ENCODE results near the gene TCEANC2.

Gene TCEANC2

GRCh38 chr1:54109129-54110090, 56.0 kb downstream of the TCEANC2 start:
- no peak for ATAC-seq
- TF ChIP-seq ESRRG (CRISPR knock-in tag; IDR thresholded peaks at IDR 0.05) (no peak), CSRNP3 (CRISPR knock-in tag; IDR thresholded peaks at IDR 0.05) (no peak), RARB (CRISPR knock-in tag; IDR thresholded peaks at IDR 0.05) (no peak), SNAI2 (CRISPR knock-in tag; IDR thresholded peaks at IDR 0.05) (no peak), ZNF8 (CRISPR knock-in tag; IDR thresholded peaks at IDR 0.05) (no peak), ZFP30 (CRISPR knock-in tag; IDR thresholded peaks at IDR 0.05) (no peak)

DNA sequence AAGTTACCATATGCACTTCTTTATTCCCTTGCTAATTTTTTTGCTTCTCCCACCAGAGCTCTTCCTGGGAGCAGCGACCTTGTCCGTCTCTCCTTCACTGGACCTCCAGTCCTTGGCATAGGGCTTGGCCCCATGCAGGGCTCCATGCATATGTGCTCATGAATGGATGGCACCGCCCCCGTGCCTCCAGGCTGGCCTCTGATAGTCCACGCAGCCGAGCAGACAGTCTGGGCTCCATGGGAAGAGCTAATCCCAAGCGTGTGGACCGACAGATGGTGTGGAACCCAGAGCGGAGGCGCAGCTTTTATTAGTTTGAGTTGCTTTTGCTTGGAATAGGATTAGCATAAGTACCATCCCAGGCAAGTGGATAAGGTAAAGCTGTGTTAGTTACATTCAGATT, 57.6 kb downstream of the TCEANC2 start:
- TF ChIP-seq ZNF8 (CRISPR knock-in tag; IDR thresholded peaks at IDR 0.05): no peak
- TF ChIP-seq GLIS3 (CRISPR knock-in tag; IDR thresholded peaks at IDR 0.05): no peak
- TF ChIP-seq CREB5 (CRISPR knock-in tag; IDR thresholded peaks at IDR 0.05; ENCODE audit: low read depth): no peak
- no peak for TF ChIP-seq TOX (CRISPR knock-in tag; IDR thresholded peaks at IDR 0.05; ENCODE audit: borderline replicate concordance)
- TF ChIP-seq ISL1 (CRISPR knock-in tag; IDR thresholded peaks at IDR 0.05): no peak
- TF ChIP-seq PPARA (CRISPR knock-in tag; IDR thresholded peaks at IDR 0.05; ENCODE audit: borderline replicate concordance): no peak
- TF ChIP-seq ZFP30 (CRISPR knock-in tag; IDR thresholded peaks at IDR 0.05): no peak
- no peak for TF ChIP-seq CSDC2 (CRISPR knock-in tag; IDR thresholded peaks at IDR 0.05)
- no peak for TF ChIP-seq RARB (CRISPR knock-in tag; IDR thresholded peaks at IDR 0.05)
- no peak for TF ChIP-seq ZNF70 (CRISPR knock-in tag; IDR thresholded peaks at IDR 0.05)
- no peak for TF ChIP-seq POU6F1 (CRISPR knock-in tag; IDR thresholded peaks at IDR 0.05; ENCODE audit: borderline replicate concordance, low read depth)
- TF ChIP-seq BACH2 (CRISPR knock-in tag; IDR thresholded peaks at IDR 0.05; ENCODE audit: borderline replicate concordance): no peak
- no peak for TF ChIP-seq ESRRG (CRISPR knock-in tag; IDR thresholded peaks at IDR 0.05)
- TF ChIP-seq ZFP3 (CRISPR knock-in tag; IDR thresholded peaks at IDR 0.05): no peak
- TF ChIP-seq, protein P1, sequence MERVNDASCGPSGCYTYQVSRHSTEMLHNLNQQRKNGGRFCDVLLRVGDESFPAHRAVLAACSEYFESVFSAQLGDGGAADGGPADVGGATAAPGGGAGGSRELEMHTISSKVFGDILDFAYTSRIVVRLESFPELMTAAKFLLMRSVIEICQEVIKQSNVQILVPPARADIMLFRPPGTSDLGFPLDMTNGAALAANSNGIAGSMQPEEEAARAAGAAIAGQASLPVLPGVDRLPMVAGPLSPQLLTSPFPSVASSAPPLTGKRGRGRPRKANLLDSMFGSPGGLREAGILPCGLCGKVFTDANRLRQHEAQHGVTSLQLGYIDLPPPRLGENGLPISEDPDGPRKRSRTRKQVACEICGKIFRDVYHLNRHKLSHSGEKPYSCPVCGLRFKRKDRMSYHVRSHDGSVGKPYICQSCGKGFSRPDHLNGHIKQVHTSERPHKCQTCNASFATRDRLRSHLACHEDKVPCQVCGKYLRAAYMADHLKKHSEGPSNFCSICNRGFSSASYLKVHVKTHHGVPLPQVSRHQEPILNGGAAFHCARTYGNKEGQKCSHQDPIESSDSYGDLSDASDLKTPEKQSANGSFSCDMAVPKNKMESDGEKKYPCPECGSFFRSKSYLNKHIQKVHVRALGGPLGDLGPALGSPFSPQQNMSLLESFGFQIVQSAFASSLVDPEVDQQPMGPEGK (CRISPR knock-in tag; IDR thresholded peaks at IDR 0.05; ENCODE audit: borderline replicate concordance): no peak
- TF ChIP-seq OSR1 (CRISPR knock-in tag; IDR thresholded peaks at IDR 0.05): no peak
- no peak for TF ChIP-seq SNAI2 (CRISPR knock-in tag; IDR thresholded peaks at IDR 0.05)
- TF ChIP-seq TCF4 (CRISPR knock-in tag; IDR thresholded peaks at IDR 0.05; ENCODE audit: borderline replicate concordance): no peak
- no peak for TF ChIP-seq ZNF565 (CRISPR knock-in tag; conservative IDR thresholded peaks at IDR 0.05; ENCODE audit: low read depth)
- TF ChIP-seq ARNTL (CRISPR knock-in tag; IDR thresholded peaks at IDR 0.05; ENCODE audit: borderline replicate concordance, low read depth): no peak
- no peak for ATAC-seq

- TF ChIP-seq ARNTL (CRISPR knock-in tag; IDR thresholded peaks at IDR 0.05; ENCODE audit: borderline replicate concordance, low read depth): no peak
- no peak for TF ChIP-seq OSR1 (CRISPR knock-in tag; IDR thresholded peaks at IDR 0.05)
- TF ChIP-seq ZC3H10 (CRISPR knock-in tag; IDR thresholded peaks at IDR 0.05): no peak
- no peak for TF ChIP-seq SNAI2 (CRISPR knock-in tag; IDR thresholded peaks at IDR 0.05)
- ATAC-seq: no peak
Measured at GRCh38 chr1:54111624-54112023, 58.2 kb downstream of the TCEANC2 start.

GRCh38 chr1:54112027-54112426, 58.6 kb downstream of the TCEANC2 start:
- no peak for ATAC-seq
- TF ChIP-seq ISL1 (CRISPR knock-in tag; IDR thresholded peaks at IDR 0.05): no peak
- TF ChIP-seq, protein P1 (CRISPR knock-in tag; IDR thresholded peaks at IDR 0.05; ENCODE audit: borderline replicate concordance): no peak
- no peak for TF ChIP-seq TCF4 (CRISPR knock-in tag; IDR thresholded peaks at IDR 0.05; ENCODE audit: borderline replicate concordance)
- no peak for TF ChIP-seq BACH2 (CRISPR knock-in tag; IDR thresholded peaks at IDR 0.05; ENCODE audit: borderline replicate concordance)
- no peak for TF ChIP-seq SNAI2 (CRISPR knock-in tag; IDR thresholded peaks at IDR 0.05)
- no peak for TF ChIP-seq CSRNP3 (CRISPR knock-in tag; IDR thresholded peaks at IDR 0.05)
- no peak for TF ChIP-seq ZC3H10 (CRISPR knock-in tag; IDR thresholded peaks at IDR 0.05)
- TF ChIP-seq TOX (CRISPR knock-in tag; IDR thresholded peaks at IDR 0.05; ENCODE audit: borderline replicate concordance): no peak
- no peak for TF ChIP-seq GLIS3 (CRISPR knock-in tag; IDR thresholded peaks at IDR 0.05)
- no peak for TF ChIP-seq CSDC2 (CRISPR knock-in tag; IDR thresholded peaks at IDR 0.05)
- no peak for TF ChIP-seq OSR1 (CRISPR knock-in tag; IDR thresholded peaks at IDR 0.05)

Data from SK-N-SH treated with all-trans-retinoic acid at 6 μM for 48 hours (cell line).